MM.1S (cell line): ENCODE measurements around the gene KCNG4.

Experiments
- DNase-seq: peaks from one replicate; pipeline ENCODE4 v3.0.0-alpha.2; 2015
- H2AFZ ChIP-seq: fragments of 300-600 bp; sonication (generic); 2 replicates; pipeline ENCODE4 v1.6.0; 2016; ENCODE audit warnings: antibody characterized with exemption, low read length
- H3F3A ChIP-seq: fragments of 300-600 bp; sonication (generic); 2 replicates; pipeline ENCODE4 v1.6.1; 2016; ENCODE audit warnings: mild to moderate bottlenecking, antibody characterized with exemption, low read length, moderate library complexity, mixed read lengths; ENCODE audit not compliant: insufficient read depth
- H3K27ac ChIP-seq: fragments of 300-600 bp; sonication (generic); 2 replicates; pipeline ENCODE4 v1.5.1; 2016; ENCODE audit warnings: mild to moderate bottlenecking, low read length
- H3K27me3 ChIP-seq: fragments of 300-600 bp; sonication (generic); replicated peaks from 2 replicates; pipeline ENCODE4 v1.6.0; 2016; ENCODE audit warnings: low read length; ENCODE audit not compliant: insufficient read depth
- H3K36me3 ChIP-seq: fragments of 300-600 bp; sonication (generic); replicated peaks from 2 replicates; pipeline ENCODE4 v1.6.1; 2016; ENCODE audit warnings: mild to moderate bottlenecking, low read length, mixed read lengths; ENCODE audit not compliant: insufficient read depth
- H3K4me1 ChIP-seq: fragments of 300-600 bp; sonication (generic); 2 replicates; pipeline ENCODE4 v1.6.1; 2016; ENCODE audit warnings: low read length, mixed read lengths
- H3K4me2 ChIP-seq: fragments of 300-600 bp; sonication (generic); 2 replicates; pipeline ENCODE4 v1.6.0; 2016; ENCODE audit warnings: low read depth, low read length
- H3K4me3 ChIP-seq: fragments of 300-600 bp; sonication (generic); 2 replicates; pipeline ENCODE4 v1.5.1; 2016; ENCODE audit warnings: low read length, mixed read lengths
- H3K79me2 ChIP-seq: fragments of 300-600 bp; sonication (generic); 2 replicates; pipeline ENCODE4 v1.6.1; 2016; ENCODE audit warnings: mixed run types, low read length, mixed read lengths
- H3K9ac ChIP-seq: fragments of 300-600 bp; sonication (generic); 2 replicates; pipeline ENCODE4 v1.6.1; 2016; ENCODE audit warnings: low read length, mixed read lengths
- H3K9me2 ChIP-seq: fragments of 300-600 bp; sonication (generic); replicated peaks from 2 replicates; pipeline ENCODE4 v1.6.1; 2016; ENCODE audit warnings: mild to moderate bottlenecking, low read length, mixed read lengths; ENCODE audit not compliant: insufficient read depth
- H3K9me3 ChIP-seq: fragments of 300-600 bp; sonication (generic); replicated peaks from 2 replicates; pipeline ENCODE4 v1.6.1; 2016; ENCODE audit warnings: mild to moderate bottlenecking, low read length, mixed read lengths; ENCODE audit not compliant: insufficient read depth
- H4K20me1 ChIP-seq: fragments of 300-600 bp; sonication (generic); 2 replicates; pipeline ENCODE4 v1.6.1; 2016; ENCODE audit warnings: mild to moderate bottlenecking, low read length, moderate library complexity, mixed read lengths; ENCODE audit not compliant: insufficient read depth
- EZH2 ChIP-seq: fragments of 300-600 bp; sonication (generic); optimal IDR thresholded peaks from 2 replicates; pipeline ENCODE3; 2017; ENCODE audit warnings: low read depth, mild to moderate bottlenecking, antibody characterized with exemption, low read length, mixed read lengths
- EZH2phosphoT487 ChIP-seq: fragments of 300-600 bp; sonication (generic); IDR thresholded peaks from 2 replicates; pipeline ENCODE4 v1.6.1; 2018; ENCODE audit warnings: antibody characterized with exemption, low read length
- TF ChIP-seq, protein P1 (sequence below): fragments of 300-600 bp; sonication (generic); IDR thresholded peaks from 2 replicates; pipeline ENCODE4 v1.5.1; 2016; ENCODE audit warnings: antibody characterized with exemption, low read length, mixed read lengths

Gene KCNG4

DNA sequence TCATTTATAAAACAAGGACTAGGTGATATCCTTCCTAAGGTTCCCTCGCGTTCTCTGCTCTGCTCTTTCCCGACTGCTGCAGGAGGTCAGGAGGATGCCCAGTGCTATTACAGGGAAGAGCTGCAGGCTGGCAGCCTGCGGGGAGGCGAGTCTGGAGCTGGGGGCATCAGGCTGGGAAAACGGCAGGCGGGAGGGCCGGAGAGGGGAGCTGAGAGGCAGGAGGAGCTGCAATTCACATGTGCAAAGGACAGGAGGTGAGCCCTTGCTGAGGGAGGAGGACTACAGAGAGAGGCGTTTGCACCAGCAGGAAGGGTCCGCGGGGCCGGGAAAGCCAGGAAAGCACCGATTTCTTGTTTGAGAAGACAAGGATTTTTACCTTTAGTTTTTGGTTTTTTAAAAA, 40.7 kb downstream of the KCNG4 start:
- DNase-seq, result no peak
- H3K4me2 ChIP-seq, result no peak overlapping the region

DNA sequence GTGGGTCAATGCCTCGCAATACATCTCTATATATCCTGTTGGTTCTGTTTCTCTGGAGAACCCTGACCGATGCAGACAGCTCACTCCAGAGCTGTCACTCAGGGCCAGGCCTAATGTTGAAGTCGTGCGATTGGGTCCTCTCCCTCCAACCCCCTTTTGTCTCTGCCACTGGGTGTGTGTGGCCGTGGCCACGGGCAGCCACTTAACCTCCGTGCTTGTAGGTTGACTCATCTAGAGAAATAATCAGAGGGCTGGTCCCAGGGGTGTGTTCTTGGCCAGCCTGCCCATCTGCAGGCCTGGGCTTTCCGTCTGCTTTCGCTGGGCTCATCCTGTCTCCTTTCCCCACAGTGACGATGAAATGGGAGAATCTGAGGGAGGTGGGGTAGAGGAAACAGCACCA, 41.4 kb downstream of the KCNG4 start:
- H2AFZ ChIP-seq, result no peak overlapping the region
- no peaks in the 10 kb centered on the region for H4K20me1 ChIP-seq
- TF ChIP-seq EZH2phosphoT487, result no peak
- DNase-seq, result no peak
- H3K9ac ChIP-seq, result no peak overlapping the region
- no peaks in the 10 kb centered on the region for H3K9me2 ChIP-seq
- H3K4me2 ChIP-seq, result no peak overlapping the region
- H3K4me3 ChIP-seq, result no peak overlapping the region
- H3K27ac ChIP-seq, result no peak overlapping the region
- H3F3A ChIP-seq, result no peaks in the 10 kb centered on the region
- H3K4me1 ChIP-seq, result no peaks in the 10 kb centered on the region
- H3K9me3 ChIP-seq, result no peaks in the 10 kb centered on the region
- no peaks in the 10 kb centered on the region for H3K79me2 ChIP-seq
- peaks cover 10% of the 10 kb centered on the region for H3K27me3 ChIP-seq
- no peaks in the 10 kb centered on the region for H3K36me3 ChIP-seq

More for the DNA sequence above, 40.7 kb downstream of the KCNG4 start:
- Histone ChIP-seq H3K4me1 (no peaks in the 10 kb centered on the region), H3K27me3 (peaks cover 10% of the 10 kb centered on the region), H3K9me3 (no peaks in the 10 kb centered on the region), H3K9me2 (no peaks in the 10 kb centered on the region), H3K79me2 (no peaks in the 10 kb centered on the region), H3K9ac (no peak overlapping the region), H4K20me1 (no peaks in the 10 kb centered on the region), H3K36me3 (no peaks in the 10 kb centered on the region), H3F3A (no peaks in the 10 kb centered on the region), H3K4me3 (no peak overlapping the region), H2AFZ (no peak overlapping the region), H3K27ac (no peak overlapping the region)
- TF ChIP-seq EZH2phosphoT487 (no peak), EZH2 (no peak)
- TF ChIP-seq, protein P1, sequence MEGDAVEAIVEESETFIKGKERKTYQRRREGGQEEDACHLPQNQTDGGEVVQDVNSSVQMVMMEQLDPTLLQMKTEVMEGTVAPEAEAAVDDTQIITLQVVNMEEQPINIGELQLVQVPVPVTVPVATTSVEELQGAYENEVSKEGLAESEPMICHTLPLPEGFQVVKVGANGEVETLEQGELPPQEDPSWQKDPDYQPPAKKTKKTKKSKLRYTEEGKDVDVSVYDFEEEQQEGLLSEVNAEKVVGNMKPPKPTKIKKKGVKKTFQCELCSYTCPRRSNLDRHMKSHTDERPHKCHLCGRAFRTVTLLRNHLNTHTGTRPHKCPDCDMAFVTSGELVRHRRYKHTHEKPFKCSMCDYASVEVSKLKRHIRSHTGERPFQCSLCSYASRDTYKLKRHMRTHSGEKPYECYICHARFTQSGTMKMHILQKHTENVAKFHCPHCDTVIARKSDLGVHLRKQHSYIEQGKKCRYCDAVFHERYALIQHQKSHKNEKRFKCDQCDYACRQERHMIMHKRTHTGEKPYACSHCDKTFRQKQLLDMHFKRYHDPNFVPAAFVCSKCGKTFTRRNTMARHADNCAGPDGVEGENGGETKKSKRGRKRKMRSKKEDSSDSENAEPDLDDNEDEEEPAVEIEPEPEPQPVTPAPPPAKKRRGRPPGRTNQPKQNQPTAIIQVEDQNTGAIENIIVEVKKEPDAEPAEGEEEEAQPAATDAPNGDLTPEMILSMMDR, result no peak

DNA sequence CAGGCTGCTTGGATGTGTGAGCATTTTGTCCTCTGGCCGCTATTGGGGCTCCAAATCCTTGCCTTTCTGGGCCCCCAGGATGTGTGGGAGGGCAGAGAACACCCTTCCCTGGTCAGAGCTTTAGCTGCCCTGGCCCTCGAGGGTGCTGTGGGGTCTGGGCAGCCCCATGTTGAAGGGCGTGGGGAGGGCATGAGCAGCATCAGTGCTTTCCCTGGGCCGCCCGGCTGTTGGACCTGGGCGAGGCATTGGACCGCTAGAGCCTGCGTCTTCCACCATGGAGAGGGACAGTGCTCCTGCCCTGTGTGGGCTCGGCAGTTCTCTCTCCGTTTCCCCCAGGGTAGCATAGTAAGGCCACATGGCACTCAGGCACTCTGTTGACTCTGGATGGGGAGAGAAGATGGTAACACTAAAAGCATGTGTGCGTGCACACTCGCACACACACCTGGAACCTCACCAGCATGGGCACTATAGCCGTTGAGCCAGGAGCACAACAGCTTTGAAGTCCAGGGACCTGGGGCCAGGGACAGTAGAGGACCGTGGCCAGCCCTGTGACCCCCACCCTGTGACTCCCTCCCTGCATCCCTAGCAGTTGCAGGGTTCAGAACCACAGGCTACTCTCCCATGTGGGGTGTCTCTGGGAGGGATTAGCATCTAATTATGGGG, 42.2 kb downstream of the KCNG4 start:
- no peaks in the 10 kb centered on the region for H3K36me3 ChIP-seq
- H3K27ac ChIP-seq, result no peak overlapping the region
- DNase-seq, result no peak
- no peaks in the 10 kb centered on the region for H3K9me3 ChIP-seq
- peaks cover 7% of the 10 kb centered on the region for H3K27me3 ChIP-seq
- H2AFZ ChIP-seq, result no peak overlapping the region
- H3K4me1 ChIP-seq, result no peaks in the 10 kb centered on the region
- H3K4me2 ChIP-seq, result no peak overlapping the region
- no peaks in the 10 kb centered on the region for H3K9me2 ChIP-seq
- H3K9ac ChIP-seq, result no peak overlapping the region
- no peaks in the 10 kb centered on the region for H3F3A ChIP-seq
- no peaks in the 10 kb centered on the region for H4K20me1 ChIP-seq
- H3K79me2 ChIP-seq, result no peaks in the 10 kb centered on the region
- TF ChIP-seq EZH2phosphoT487, result no peak
- TF ChIP-seq, protein P1, result no peak
- no peak for TF ChIP-seq EZH2
- no peak overlapping the region for H3K4me3 ChIP-seq

DNA sequence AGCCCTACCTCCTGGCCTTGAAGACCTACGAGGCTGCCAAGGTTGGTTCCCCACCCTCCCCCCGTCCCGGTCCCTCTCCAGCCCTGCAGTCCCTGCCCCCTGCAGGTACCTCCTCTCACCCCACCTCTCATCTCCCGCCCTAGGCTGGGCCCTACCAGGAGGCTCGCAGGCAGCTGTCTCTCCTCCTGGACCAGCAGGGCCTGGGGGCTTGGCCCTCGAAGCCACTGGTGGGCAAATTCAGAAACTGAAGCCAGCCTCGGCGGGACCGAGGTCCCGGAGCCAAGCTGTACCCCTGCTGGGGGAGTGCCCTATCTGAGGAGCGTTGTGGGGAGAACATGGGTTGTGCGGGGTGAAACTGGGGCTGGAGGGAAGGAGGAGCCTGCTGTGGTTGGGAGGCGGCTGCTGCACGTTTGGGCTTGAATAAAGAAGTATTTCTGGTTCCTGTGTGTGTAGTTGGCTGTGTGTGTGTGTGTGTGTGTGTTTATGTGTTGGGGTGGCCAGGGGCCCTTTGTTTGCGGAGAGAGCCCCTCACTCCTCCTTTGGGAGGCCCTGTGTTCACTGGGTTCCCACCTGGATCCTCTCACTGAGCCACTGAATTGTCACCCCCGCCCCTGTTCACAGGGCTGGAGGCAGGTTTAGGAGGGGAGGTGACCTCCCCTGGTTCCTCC, 43.0 kb downstream of the KCNG4 start:
- Histone ChIP-seq H4K20me1 (no peaks in the 10 kb centered on the region), H2AFZ (no peak overlapping the region), H3K9me3 (no peaks in the 10 kb centered on the region), H3K27me3 (0 out of 2 replicates have a peak, but pooled peaks cover 3% of the 10 kb centered on the region), H3K9me2 (no peaks in the 10 kb centered on the region), H3K4me3 (no peak overlapping the region), H3K4me1 (no peaks in the 10 kb centered on the region), H3K4me2 (no peak overlapping the region), H3K36me3 (no peaks in the 10 kb centered on the region), H3F3A (no peaks in the 10 kb centered on the region), H3K9ac (no peak overlapping the region), H3K27ac (no peak overlapping the region), H3K79me2 (no peaks in the 10 kb centered on the region)
- TF ChIP-seq EZH2phosphoT487, result no peak
- TF ChIP-seq EZH2, result no peak
- TF ChIP-seq, protein P1, result no peak
- no peak for DNase-seq
